HFF-Myc (cell line): ENCODE measurements around the gene DTX3.
A peak's percentile ranks its signal among the peaks of the same experiment; 100 is the strongest.
"Not testable (repeated sequence)": the region's sequence is repeated elsewhere in the genome, so short reads cannot be mapped to it uniquely, and the experiment has no call there.

ENCODE experiments used
- DNase-seq: peaks from one replicate; pipeline ENCODE4 v3.0.0-alpha.2; 2011; ENCODE audit warnings: low read depth; ENCODE audit errors: extremely low read depth
- H3K4me3 ChIP-seq: replicated peaks from 2 replicates; pipeline ENCODE4 v1.5.1; 2011; ENCODE audit warnings: low read depth, mild to moderate bottlenecking, control low read depth, low read length
- TF ChIP-seq, protein P1 (sequence below): IDR thresholded peaks from 2 replicates; pipeline ENCODE4 v1.5.1; 2012; ENCODE audit warnings: mild to moderate bottlenecking, low read depth, low read length, control low read depth; ENCODE audit errors: missing control alignments

Gene DTX3

DNA sequence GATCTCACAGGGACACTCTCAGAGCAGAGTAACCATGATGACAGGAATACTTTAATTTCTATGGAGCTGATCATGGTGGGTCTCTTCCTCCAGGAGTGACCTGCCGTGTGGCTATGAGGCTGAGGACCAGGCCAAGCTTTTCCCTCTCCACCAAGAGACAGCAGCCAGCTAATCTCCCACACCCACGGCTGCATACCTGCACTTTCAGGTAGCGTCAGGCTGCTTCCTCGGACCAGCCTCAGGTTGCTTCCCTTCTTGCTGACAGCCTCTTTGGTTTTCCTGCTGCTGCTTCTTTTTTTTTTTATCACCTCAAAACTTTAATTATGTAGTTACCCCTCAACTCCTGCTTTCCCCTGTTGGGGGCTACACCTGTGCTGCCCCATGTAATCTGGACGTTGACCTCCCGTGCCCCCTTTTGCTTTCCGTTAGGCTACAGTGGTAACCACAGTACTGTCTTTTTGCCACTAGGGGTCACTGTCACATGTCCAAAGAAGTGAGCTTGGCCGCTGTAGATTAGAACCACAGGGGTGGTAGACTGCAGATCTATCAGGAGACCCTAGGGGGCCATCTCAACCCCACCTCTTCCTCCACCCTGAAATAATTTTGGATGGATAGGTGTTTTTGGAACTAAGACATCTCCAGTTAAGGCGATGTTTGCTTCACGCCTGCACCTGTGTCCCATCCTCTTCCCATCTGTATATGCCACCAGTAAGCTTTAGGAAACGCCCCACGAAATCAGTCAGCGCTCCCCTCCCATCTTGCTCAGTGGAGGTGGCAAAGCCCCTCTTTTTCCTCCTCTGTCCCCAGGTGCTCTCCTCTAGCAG, 21.4 kb upstream of the DTX3 start:
- TF ChIP-seq, protein P1, sequence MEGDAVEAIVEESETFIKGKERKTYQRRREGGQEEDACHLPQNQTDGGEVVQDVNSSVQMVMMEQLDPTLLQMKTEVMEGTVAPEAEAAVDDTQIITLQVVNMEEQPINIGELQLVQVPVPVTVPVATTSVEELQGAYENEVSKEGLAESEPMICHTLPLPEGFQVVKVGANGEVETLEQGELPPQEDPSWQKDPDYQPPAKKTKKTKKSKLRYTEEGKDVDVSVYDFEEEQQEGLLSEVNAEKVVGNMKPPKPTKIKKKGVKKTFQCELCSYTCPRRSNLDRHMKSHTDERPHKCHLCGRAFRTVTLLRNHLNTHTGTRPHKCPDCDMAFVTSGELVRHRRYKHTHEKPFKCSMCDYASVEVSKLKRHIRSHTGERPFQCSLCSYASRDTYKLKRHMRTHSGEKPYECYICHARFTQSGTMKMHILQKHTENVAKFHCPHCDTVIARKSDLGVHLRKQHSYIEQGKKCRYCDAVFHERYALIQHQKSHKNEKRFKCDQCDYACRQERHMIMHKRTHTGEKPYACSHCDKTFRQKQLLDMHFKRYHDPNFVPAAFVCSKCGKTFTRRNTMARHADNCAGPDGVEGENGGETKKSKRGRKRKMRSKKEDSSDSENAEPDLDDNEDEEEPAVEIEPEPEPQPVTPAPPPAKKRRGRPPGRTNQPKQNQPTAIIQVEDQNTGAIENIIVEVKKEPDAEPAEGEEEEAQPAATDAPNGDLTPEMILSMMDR = peak; percentile 97
- H3K4me3 ChIP-seq = no peak overlapping the region
- peak; percentile 59 for DNase-seq

DNA sequence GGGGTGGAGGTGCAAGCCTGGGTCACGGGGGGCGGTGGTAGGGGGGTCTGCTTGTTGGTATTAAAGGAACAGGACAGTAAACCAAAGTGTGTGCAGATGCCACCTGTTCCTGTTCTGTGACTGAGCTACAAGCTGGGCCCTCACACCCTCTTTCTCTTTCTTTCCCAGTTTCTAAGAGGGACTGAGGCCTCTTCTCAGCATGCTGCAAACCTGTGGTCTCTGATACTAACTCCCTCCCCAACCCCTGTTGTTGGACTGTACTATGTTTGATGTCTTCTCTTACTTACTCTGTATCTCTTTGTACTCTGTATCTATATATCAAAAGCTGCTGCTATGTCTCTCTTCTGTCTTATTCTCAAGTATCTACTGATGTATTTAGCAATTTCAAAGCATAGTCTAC, 20.6 kb upstream of the DTX3 start:
- no peak for DNase-seq
- TF ChIP-seq, protein P1 = no peak
- no peak overlapping the region for H3K4me3 ChIP-seq

DNA sequence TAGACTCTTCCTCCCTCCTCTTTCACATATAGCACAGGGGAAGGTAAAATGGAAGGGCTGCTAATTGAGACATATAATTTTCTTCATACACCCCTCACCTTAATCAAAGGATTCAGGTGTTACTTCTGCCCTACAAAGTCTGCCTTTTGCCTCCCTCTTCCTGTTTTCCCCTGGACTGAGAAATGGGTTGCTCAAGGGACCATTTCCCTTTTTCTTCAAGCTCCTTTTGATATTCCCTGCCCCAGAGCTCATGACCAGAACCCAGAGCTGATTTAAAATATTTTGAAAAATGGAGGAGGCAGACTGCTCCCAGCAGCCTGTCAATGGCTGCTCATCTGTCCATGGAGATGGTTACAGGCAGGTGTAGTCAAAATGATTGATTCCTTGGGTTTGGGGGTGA, 19.9 kb upstream of the DTX3 start:
- TF ChIP-seq, protein P1 = no peak
- H3K4me3 ChIP-seq = no peak overlapping the region
- no peak for DNase-seq

DNA sequence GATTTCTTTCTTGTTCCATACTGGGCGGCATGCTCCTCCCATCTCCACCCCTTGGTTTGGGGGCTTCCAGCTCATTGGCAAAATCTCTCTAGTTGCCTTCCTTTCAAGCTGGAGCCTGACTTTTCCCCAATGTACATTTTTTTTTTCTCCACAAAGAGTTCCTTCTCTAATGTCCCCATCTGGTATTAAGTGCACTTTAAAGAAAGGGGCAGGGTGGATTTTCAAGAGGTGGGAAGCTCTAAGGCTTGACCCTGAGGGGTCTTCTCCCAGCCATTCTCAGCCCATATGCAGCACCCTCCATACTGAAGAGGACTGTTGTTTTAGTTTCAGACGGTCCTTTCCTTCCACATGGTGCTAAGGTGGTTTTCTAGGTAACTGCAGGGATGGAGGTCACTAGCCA, 19.5 kb upstream of the DTX3 start:
- no peak for DNase-seq
- TF ChIP-seq, protein P1 = no peak

DNA sequence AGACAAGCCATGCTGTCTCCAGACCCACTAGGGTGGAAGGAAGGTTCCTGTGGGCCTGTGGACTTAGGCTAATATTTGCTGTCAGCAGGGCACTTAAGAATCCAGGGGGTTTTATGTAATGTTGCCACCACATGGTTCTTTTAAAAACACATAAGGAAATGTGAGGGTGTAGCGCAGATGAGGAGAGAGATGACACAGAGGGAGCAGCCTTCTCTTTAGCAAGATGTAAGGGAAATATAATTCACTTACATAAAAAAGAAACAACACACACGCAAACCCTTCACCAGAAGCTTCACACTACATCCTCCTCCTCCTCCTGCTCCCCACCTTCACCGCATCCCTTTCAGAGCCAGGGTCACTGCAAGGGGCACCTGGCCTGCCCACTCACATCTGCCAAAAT, 18.5 kb upstream of the DTX3 start:
- no peak overlapping the region for H3K4me3 ChIP-seq
- TF ChIP-seq, protein P1 = no peak
- DNase-seq = no peak

More for the DNA sequence above, 19.5 kb upstream of the DTX3 start:
- H3K4me3 ChIP-seq = no peak overlapping the region

DNA sequence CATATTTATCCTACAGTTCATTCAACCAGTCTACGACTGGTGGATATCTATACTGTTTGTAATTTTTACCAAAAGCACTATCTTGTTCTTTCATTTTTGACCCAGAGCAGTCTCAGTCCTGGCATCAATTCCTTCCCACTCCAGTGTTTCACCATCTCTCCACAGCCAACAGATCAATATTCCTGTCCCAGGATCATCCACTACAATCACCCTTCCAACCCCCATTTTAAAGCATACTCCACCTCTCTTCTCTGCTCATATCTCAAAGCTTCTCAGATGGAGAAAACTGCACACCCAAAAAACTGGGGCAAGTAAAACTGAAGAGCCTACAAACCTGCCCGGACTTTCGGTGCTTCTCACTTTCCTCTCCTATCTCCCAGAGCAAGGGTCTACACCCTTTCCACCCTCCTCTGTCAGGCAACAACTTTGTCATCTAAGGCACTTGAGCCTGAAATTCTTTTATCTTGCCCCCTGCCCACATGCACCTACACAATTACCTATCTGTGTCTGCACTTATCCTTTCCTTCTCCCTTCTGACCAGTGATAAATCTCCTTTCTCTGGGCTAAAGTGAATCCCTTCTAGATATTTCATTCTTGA, 17.7 kb upstream of the DTX3 start:
- H3K4me3 ChIP-seq = no peak overlapping the region
- TF ChIP-seq, protein P1 = no peak
- no peak for DNase-seq

DNA sequence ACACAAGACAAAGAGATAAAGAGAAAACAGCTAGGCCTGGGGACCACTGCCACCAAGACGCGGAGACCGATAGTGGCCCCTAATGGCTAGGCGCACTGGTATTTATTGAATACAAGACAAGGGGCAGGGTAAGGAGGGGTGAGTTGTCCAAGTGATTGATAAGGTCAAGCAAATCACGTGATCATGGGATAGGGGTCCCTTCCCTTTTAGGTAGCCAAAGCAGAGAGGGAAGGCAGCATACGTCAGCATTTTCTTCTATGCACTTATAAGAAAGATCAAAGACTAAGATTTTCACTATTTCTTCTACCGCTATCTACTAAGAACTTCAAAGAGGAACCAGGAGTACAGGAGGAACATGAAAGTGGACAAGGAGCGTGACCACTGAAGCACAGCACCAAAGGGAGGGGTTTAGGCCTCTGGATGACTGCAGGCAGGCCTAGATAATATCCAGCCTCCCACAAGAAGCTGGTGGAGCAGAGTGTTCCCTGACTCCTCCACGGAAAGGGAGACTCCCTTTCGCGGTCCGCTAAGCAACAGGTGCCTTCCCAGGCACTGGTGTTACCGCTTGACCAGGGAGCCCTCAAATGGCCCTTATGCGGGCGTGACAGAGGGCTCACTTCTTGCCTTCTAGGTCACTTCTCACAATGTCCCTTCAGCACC, 15.5 kb upstream of the DTX3 start:
- DNase-seq, H3K4me3 ChIP-seq: not testable (repeated sequence)
